GM23338 (cell line): ENCODE data around the gene ERF. TPM values are rescaled to one million over a fixed set of nuclear protein-coding genes. Genes with fewer than 3 reads are reported as not detected.
"Not testable (repeated sequence)": the region's sequence is repeated elsewhere in the genome, so short reads cannot be mapped to it uniquely, and the experiment has no call there.

Source experiments
- ATAC-seq: fragments of 200-7000 bp; cut with Tn5 transposase; 3 replicates; pipeline ENCODE4 v1.9.1; 2020
- DNase-seq: peaks from one replicate; pipeline ENCODE4 v3.0.0-alpha.2; 2015; ENCODE audit warnings: low spot score
- H2AFZ ChIP-seq: fragments of 200-600 bp; sonication (generic); 2 replicates; pipeline ENCODE4 v1.8.0; 2016; ENCODE audit warnings: antibody characterized with exemption, mild to moderate bottlenecking, moderate library complexity
- H3F3A ChIP-seq: fragments of 200-600 bp; sonication (generic); replicated peaks from 2 replicates; pipeline ENCODE4 v1.8.0; 2017; ENCODE audit warnings: antibody characterized with exemption, mixed run types, low read depth
- H3K27ac ChIP-seq: fragments of 200-600 bp; sonication (generic); 2 replicates; pipeline ENCODE4 v1.6.1; 2016; ENCODE audit warnings: low read depth
- H3K27me3 ChIP-seq: fragments of 200-600 bp; sonication (generic); 2 replicates; pipeline ENCODE4 v1.8.0; 2016; ENCODE audit warnings: mild to moderate bottlenecking, mixed run types, moderate library complexity; ENCODE audit not compliant: insufficient read depth
- H3K36me3 ChIP-seq: fragments of 200-600 bp; sonication (generic); 2 replicates; pipeline ENCODE4 v1.8.0; 2016; ENCODE audit warnings: mild to moderate bottlenecking; ENCODE audit not compliant: insufficient read depth
- H3K4me1 ChIP-seq: fragments of 200-600 bp; sonication (generic); 2 replicates; pipeline ENCODE4 v1.8.0; 2016; ENCODE audit warnings: mild to moderate bottlenecking, moderate library complexity; ENCODE audit not compliant: insufficient read depth
- H3K4me2 ChIP-seq: fragments of 200-600 bp; sonication (generic); 2 replicates; pipeline ENCODE4 v1.7.1; 2017; ENCODE audit warnings: mixed run types
- H3K4me3 ChIP-seq: fragments of 200-600 bp; sonication (generic); 2 replicates; pipeline ENCODE4 v1.6.1; 2016; ENCODE audit warnings: mixed run types
- H3K79me2 ChIP-seq: fragments of 200-600 bp; sonication (generic); replicated peaks from 2 replicates; pipeline ENCODE4 v1.8.0; 2017; ENCODE audit warnings: mild to moderate bottlenecking; ENCODE audit not compliant: insufficient read depth
- H3K9me2 ChIP-seq: fragments of 200-600 bp; sonication (generic); 2 replicates; pipeline ENCODE4 v1.8.0; 2017; ENCODE audit not compliant: insufficient read depth
- H4K20me1 ChIP-seq: fragments of 200-600 bp; sonication (generic); replicated peaks from 2 replicates; pipeline ENCODE4 v1.8.0; 2017; ENCODE audit warnings: mild to moderate bottlenecking; ENCODE audit not compliant: insufficient read depth
- H3K27ac Mint-ChIP-seq: 2 replicates; pipeline ENCODE4 v1.8.0; 2020; ENCODE audit warnings: inconsistent platforms, mild to moderate bottlenecking, moderate library complexity, mixed read lengths
- H3K27me3 Mint-ChIP-seq: 3 replicates; pipeline ENCODE4 v1.8.0; 2022; ENCODE audit warnings: low read depth, mild to moderate bottlenecking, moderate library complexity, mixed read lengths, inconsistent platforms; ENCODE audit not compliant: insufficient read depth, poor library complexity
- H3K36me3 Mint-ChIP-seq: 3 replicates; pipeline ENCODE4 v1.8.0; 2021; ENCODE audit warnings: low read depth, mild to moderate bottlenecking, inconsistent platforms, moderate library complexity, mixed read lengths
- H3K4me1 Mint-ChIP-seq: 3 replicates; pipeline ENCODE4 v1.8.0; 2020; ENCODE audit warnings: mild to moderate bottlenecking, inconsistent platforms, mixed read lengths
- H3K4me3 Mint-ChIP-seq: 3 replicates; pipeline ENCODE4 v1.8.0; 2021; ENCODE audit warnings: moderate library complexity, mild to moderate bottlenecking, inconsistent platforms, mixed read lengths
- H3K9me3 Mint-ChIP-seq: 3 replicates; pipeline ENCODE4 v1.8.0; 2020; ENCODE audit warnings: moderate library complexity, mild to moderate bottlenecking, inconsistent platforms, mixed read lengths
- CREB1 ChIP-seq: fragments of 250-450 bp; sonication (Bioruptor Pico); IDR thresholded peaks from 2 replicates; pipeline ENCODE4 v1.5.0; 2020; ENCODE audit warnings: low read depth, mild to moderate bottlenecking, moderate library complexity
- CTCF ChIP-seq, 2 experiments: fragments of 200-600 bp in 1 of 2; sonication (generic) in 1 of 2; conservative IDR thresholded peaks; 2 replicates each; pipeline versions ENCODE4 v1.5.1 to v1.6.1; 2016 to 2017; ENCODE audit warnings: antibody characterized with exemption in 2 of 2, low read depth in 2 of 2, mild to moderate bottlenecking in 2 of 2, moderate library complexity in 1 of 2
- ETS1 ChIP-seq: IDR thresholded peaks from 2 replicates; pipeline ENCODE4 v1.6.1; 2016; ENCODE audit warnings: antibody characterized with exemption
- EZH2 ChIP-seq: fragments of 200-600 bp; sonication (generic); IDR thresholded peaks from one replicate; pipeline ENCODE4 v1.8.0; 2017; ENCODE audit warnings: antibody characterized with exemption, mild to moderate bottlenecking, low read depth; ENCODE audit not compliant: unreplicated experiment
- EZH2phosphoT487 ChIP-seq: fragments of 200-600 bp; sonication (generic); IDR thresholded peaks from one replicate; pipeline ENCODE4 v1.8.1; 2018; ENCODE audit warnings: antibody characterized with exemption; ENCODE audit not compliant: unreplicated experiment
- JUNB ChIP-seq: IDR thresholded peaks from one replicate; pipeline ENCODE4 v1.6.1; 2016; ENCODE audit warnings: antibody characterized with exemption; ENCODE audit not compliant: unreplicated experiment
- POLR2AphosphoS5 ChIP-seq: IDR thresholded peaks from 2 replicates; pipeline ENCODE4 v1.6.1; 2016; ENCODE audit warnings: antibody characterized with exemption, low read depth
- REST ChIP-seq: IDR thresholded peaks from one replicate; pipeline ENCODE4 v1.6.1; 2018; ENCODE audit warnings: antibody characterized with exemption; ENCODE audit not compliant: unreplicated experiment
- STAT1 ChIP-seq: IDR thresholded peaks from one replicate; pipeline ENCODE4 v1.6.1; 2016; ENCODE audit warnings: antibody characterized with exemption; ENCODE audit not compliant: unreplicated experiment
- ZNF114 ChIP-seq: fragments of 250-450 bp; sonication (Bioruptor Pico); IDR thresholded peaks from 2 replicates; pipeline ENCODE4 v1.5.0; 2020; ENCODE audit warnings: mild to moderate bottlenecking, moderate library complexity
- ZNF331 ChIP-seq: fragments of 250-450 bp; sonication (Bioruptor Pico); IDR thresholded peaks from 2 replicates; pipeline ENCODE4 v1.5.0; 2020; ENCODE audit warnings: low read depth, mild to moderate bottlenecking, moderate library complexity
- polyA plus RNA-seq: library from polyadenylated mRNA; unstranded; fragments of >200 nt; fragmentation: Nextera tagmentation; extraction: Ambion mirVana; gene quantifications from 2 replicates; pipeline ENCODE4 v1.2.1, GENCODE V29; 2016
- total RNA-seq: library from RNA; depleted of rRNA; stranded (reverse); fragments of >200 nt; shearing (Covaris generic); gene quantifications from 2 replicates; pipeline ENCODE4 v1.2.3, GENCODE V29; 2014

Gene ERF
- total and polyA plus RNA-seq, 2 experiments from 2014 or later, result 29.4 to 49.4 TPM

GRCh38 chr19:42267644-42268141 is 12.8 kb upstream of the ERF start:
- Histone ChIP-seq H3K79me2 (0 out of 2 replicates have a peak, but pooled peaks cover 6% of the 10 kb centered on the region), H2AFZ (peak overlapping the region; percentile 94), H3K4me3 (peak overlapping the region; percentile 60), H3K9me2 (no peaks in the 10 kb centered on the region), H3K4me2 (peak overlapping the region; percentile 93), H3K27me3 (peaks cover 8% of the 10 kb centered on the region; the same call in 1 of the 2 replicates), H3K36me3 (no peaks in the 10 kb centered on the region), H3K27ac (peak overlapping the region; percentile 15; the same call in 1 of the 2 replicates), H3K4me1 (peaks cover 9% of the 10 kb centered on the region; the same call in 1 of the 2 replicates), H3F3A (peaks cover 4% of the 10 kb centered on the region; the same call in 1 of the 2 replicates), H4K20me1 (no peaks in the 10 kb centered on the region)
- no peak overlapping the region; the same call in 1 of the 2 replicates for H3K27ac Mint-ChIP-seq
- peaks cover 4% of the 10 kb centered on the region for H3K27me3 Mint-ChIP-seq
- ATAC-seq, result no peak
- peaks cover 6% of the 10 kb centered on the region; the same call in 1 of the 3 replicates for H3K36me3 Mint-ChIP-seq
- peaks cover 27% of the 10 kb centered on the region for H3K4me1 Mint-ChIP-seq
- TF ChIP-seq ETS1, result no peak
- TF ChIP-seq JUNB, result no peak
- TF ChIP-seq POLR2AphosphoS5, result no peak
- TF ChIP-seq REST, result no peak
- no peak for TF ChIP-seq ZNF331 (CRISPR knock-in tag)
- no peak for TF ChIP-seq CREB1 (CRISPR knock-in tag)
- TF ChIP-seq STAT1, result no peak
- no peak for TF ChIP-seq EZH2
- TF ChIP-seq EZH2phosphoT487, result no peak
- no peak for TF ChIP-seq CTCF (conservative IDR thresholded peaks at IDR 0.05; ENCODE audit: low read depth in 2 of 2)
- no peak for TF ChIP-seq ZNF114 (CRISPR knock-in tag)
- DNase-seq, result no peak
- H3K9me3 Mint-ChIP-seq, result no peaks in the 10 kb centered on the region
- H3K4me3 Mint-ChIP-seq, result no peak overlapping the region

- H3K4me1 ChIP-seq, H3K4me3 Mint-ChIP-seq, H3F3A ChIP-seq, H3K27me3 Mint-ChIP-seq, H3K9me2 ChIP-seq, H3K36me3 Mint-ChIP-seq, H3K27ac Mint-ChIP-seq, H3K79me2 ChIP-seq, H3K36me3 ChIP-seq, DNase-seq, H3K27ac ChIP-seq, H3K9me3 Mint-ChIP-seq, H3K27me3 ChIP-seq, H4K20me1 ChIP-seq, H2AFZ ChIP-seq, ATAC-seq: not testable (repeated sequence)
- peak overlapping the region; percentile 60 for H3K4me3 ChIP-seq
- H3K4me2 ChIP-seq, result peak overlapping the region; percentile 93
- H3K4me1 Mint-ChIP-seq, result peaks cover 27% of the 10 kb centered on the region
These were observed 12.1 kb upstream of the ERF start for GRCh38 chr19:42266928-42267603.

- not testable (repeated sequence) for H3K9me3 Mint-ChIP-seq, H3K36me3 Mint-ChIP-seq, H3K27ac ChIP-seq, ATAC-seq, H3K79me2 ChIP-seq, H2AFZ ChIP-seq, H3K27ac Mint-ChIP-seq, H3K27me3 ChIP-seq, H3K36me3 ChIP-seq, H3K4me2 ChIP-seq, H3K9me2 ChIP-seq, H3K27me3 Mint-ChIP-seq, DNase-seq, H3K4me1 ChIP-seq, H4K20me1 ChIP-seq, H3F3A ChIP-seq, H3K4me3 Mint-ChIP-seq, H3K4me3 ChIP-seq
- peaks cover 23% of the 10 kb centered on the region for H3K4me1 Mint-ChIP-seq
These were observed 11.2 kb upstream of the ERF start for GRCh38 chr19:42266105-42266504.
